Measurements from ENCODE around the gene FCER2. TPM values are rescaled to one million over a fixed set of nuclear protein-coding genes. Genes with fewer than 3 reads are reported as not detected.

The FCER2 gene
- total RNA-seq, 4 donors from 2014 or later = 0.49 to 0.88 (median 0.68) TPM; not detected in 1

GRCh38 chr19:7661744-7662538 lies 40.0 kb downstream of the FCER2 start:
- TF ChIP-seq CTCF (IDR thresholded peaks at IDR 0.05; ENCODE audit: low read depth) = no peak

- TF ChIP-seq CTCF (IDR thresholded peaks at IDR 0.05; ENCODE audit: low read depth) = no peak
These were observed 43.7 kb downstream of the FCER2 start for GRCh38 chr19:7658219-7658686.

GRCh38 chr19:7657131-7657751 lies 44.7 kb downstream of the FCER2 start:
- no peak for TF ChIP-seq CTCF (IDR thresholded peaks at IDR 0.05; ENCODE audit: low read depth)

GRCh38 chr19:7655581-7655980 lies 46.4 kb downstream of the FCER2 start:
- no peak for TF ChIP-seq CTCF (IDR thresholded peaks at IDR 0.05; ENCODE audit: low read depth)

- no peak for TF ChIP-seq CTCF (IDR thresholded peaks at IDR 0.05; ENCODE audit: low read depth)
These were observed 47.5 kb downstream of the FCER2 start for GRCh38 chr19:7654401-7654800.

GRCh38 chr19:7652061-7652641 lies 49.8 kb downstream of the FCER2 start:
- TF ChIP-seq CTCF (IDR thresholded peaks at IDR 0.05; ENCODE audit: low read depth) = no peak

GRCh38 chr19:7650148-7650547 lies 51.8 kb downstream of the FCER2 start:
- no peak for TF ChIP-seq CTCF (IDR thresholded peaks at IDR 0.05; ENCODE audit: low read depth)

Data from subcutaneous adipose tissue (tissue), 4 donors.